ENCODE results near the gene ESRRG.
"Not testable (repeated sequence)": the region's sequence is repeated elsewhere in the genome, so short reads cannot be mapped to it uniquely, and the experiment has no call there.

ESRRG gene

DNA sequence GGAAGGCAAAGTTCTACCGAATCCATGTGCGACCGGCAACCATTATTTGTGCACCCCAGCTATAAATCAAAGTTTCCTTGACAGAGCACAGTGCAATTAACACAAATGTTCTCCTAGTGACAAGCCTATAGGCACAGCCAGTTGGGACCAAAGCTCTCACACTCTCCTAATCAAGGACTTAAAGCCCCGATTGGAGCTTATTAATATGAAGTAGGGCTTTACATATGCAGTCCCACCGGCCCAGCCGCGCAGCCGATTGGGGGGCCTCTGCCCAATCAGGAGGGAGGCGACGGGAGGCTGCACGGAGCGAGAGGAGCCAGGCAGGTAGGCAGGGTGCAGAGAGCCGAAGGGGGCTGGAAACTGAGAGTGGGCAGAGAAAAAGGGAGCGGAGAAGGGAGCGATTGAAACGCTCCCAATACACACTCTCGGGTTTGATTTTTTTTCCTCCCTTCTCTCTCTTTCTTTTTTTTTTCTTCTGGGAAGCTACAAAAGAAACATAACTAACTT is at the start of gene ESRRG:
ESRRG (minus strand) TSS at position 156 of the 507 bp plus-strand sequence; CDS start at position 26, 130 bp downstream.
- DNase-seq = no peak

DNA sequence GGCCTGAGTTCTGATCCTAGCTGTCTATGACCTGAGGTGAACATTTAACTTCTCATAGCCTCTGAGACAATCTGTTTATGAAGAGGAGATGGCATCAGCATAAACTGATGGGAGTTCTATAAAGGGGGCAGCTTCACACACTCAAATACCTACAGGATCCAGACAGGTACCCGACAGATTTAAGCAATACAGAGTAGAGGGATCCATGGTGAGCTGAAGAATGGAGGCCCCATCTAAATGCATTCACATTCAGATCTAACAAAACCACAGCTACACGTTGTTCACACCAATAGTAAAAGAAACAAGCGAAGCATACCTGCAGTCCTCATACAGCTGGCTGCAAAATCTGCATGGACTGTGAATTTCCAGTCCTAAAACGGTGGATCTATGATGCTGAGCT is 48.7 kb upstream of the ESRRG start:
- no peak for DNase-seq

DNA sequence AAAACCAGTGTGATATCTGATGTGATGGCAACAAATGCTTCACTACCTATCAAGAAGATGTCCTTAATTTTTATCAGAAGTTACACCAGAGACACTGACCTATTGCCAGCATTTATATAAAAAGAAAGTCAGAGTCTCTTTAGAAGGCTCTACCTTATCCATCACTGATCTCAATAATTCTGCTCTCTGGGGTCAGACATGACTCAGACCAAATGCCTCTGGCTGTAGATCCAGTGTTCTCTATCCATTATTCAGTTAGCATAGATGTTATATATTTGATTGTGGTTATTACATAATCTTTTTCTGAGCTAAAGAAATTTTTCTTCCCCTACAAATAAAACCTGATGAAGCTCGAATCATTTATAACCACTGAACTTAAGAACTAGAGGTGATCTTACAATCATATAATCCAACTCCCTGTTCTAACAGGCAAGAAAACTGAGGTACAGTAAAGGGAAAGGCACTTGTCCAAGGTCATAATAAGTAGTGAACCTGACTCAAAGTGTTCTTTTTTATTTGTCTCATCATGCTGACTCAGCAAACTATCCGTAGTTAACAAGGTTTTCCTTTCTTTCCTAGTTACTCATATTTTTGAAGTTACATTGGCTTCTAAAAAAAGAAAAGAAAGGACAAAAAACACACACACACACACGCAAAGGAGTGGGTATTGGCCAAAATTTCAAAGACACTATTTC is 43.6 kb upstream of the ESRRG start:
- no peak for DNase-seq

DNA sequence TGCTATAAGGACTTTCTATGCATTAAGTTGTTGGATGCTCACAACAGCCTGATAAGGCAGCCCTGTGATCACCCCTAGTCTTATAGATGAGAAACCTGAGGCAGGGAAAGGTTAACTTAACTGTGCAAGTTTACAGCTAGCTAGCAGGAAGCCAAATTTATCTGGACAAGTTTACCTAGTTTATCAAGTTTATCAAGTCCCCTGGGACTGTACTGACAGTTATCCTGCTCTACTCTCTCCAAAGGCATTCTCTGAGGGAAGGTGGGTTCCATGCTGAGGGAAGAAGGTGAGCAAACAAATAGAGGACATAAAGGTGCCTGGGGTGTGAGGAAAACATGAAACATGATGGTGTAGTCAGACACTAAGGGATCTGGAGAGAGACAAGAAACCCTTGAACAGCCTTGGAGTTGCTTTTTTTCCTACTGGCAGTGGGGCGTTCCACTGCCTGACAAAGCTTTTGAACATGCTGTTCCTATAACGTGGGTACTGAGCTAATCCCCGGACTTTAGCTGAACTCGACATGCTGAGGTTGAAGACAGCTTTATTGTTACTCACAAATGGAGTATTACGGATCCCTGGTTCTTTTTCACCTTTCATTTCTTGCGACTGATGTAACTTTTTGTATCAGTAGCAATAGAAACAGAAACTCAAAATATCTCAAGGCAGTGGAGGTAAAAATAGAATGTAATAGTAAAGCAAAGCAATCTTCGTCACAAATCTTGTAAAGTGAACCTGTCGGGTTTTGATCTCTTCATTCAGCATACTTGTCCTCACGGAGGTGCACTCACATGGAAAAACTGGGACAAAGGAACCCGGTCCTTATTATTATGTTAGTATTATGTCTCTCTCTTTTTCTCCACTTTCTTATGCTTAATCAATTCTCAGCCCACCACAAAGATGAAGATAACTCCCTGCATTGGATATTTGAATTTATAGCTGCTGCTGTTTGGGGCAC is 42.4 kb upstream of the ESRRG start:
- no peak for DNase-seq

DNA sequence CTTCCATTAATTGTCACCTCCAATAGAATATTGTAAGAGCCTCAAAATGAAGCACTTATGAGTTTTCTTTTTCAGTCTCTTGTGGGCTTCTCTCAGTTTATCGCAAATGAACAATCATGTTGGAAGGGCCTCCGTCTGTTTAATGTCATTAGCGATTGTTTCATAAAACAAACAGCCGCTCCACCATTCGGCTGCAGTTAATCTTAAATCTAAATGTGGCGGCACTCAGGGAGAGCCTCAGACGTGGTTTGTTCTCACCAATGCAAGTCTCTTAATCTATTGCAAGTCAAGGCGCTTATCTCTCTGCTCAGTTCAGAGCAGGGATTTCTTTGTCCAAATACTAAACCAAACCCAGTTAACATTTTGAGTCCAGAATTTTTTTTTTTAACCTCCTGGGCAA is 34.9 kb upstream of the ESRRG start:
- no peak for DNase-seq

DNA sequence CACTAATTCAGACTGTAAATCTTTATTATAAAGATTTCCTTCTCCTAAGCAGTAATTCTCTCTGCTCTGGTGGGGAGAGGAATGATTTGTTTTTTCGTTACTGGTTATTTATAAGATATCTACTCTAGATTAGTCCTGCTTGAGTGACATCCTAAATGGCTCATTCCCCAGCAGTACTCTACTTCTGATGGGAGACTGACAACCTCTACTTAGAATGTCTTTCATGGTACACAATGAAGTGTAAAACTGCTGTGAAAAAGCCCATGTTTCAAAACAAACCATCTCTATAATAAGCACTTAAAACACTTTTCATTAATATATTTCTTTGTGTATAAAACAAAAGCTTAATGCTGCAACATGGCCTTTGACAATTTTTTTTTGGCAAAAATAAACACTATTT is 33.9 kb upstream of the ESRRG start:
- DNase-seq = no peak

DNA sequence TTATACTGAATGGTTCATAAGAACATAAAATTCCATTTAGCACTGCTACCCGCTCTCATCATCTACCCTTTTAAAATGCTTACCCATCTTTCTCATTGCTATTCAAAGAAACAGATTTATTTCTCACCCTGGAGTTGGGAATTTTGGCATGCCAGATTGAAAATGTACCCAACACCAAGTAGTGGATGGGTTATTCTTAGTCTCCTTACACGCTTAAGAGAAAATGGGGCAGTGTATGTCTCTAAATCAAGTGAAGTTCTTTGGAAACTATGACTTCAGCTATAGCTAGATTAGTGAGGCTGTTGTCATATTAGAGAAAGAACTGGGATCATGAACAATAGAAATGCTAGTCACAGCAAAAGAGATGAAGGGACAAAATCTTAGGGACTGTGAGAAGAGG is 27.7 kb upstream of the ESRRG start:
- no peak for DNase-seq

DNA sequence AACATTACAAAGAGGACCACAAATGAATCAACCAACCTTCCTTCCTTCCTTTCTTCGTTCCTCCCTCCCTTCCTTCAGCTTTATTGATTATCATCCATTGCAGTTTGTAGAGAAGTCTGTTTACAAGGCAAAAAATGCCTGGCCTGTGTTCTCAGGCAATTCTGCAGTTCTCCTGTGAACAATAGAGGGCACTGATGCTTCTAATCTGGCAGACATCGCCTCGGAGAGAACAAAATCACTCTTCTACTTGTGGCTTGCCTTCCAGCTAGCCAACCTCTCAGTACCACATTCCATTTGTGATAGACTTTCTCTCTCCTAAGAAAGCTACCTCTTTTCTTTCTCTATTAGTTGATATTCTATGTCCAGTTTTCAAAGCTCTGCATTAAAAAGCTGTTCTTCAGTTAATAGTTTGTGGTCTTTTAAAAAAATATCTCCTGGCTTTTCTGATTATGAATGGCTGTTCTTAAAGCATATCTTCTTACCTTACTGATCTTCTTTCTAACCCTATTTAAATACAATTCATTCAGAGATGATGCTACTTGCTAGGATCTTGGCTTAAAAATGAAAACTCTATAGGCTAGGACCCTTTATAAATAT is 26.9 kb upstream of the ESRRG start:
- peak; percentile 2 for DNase-seq

DNA sequence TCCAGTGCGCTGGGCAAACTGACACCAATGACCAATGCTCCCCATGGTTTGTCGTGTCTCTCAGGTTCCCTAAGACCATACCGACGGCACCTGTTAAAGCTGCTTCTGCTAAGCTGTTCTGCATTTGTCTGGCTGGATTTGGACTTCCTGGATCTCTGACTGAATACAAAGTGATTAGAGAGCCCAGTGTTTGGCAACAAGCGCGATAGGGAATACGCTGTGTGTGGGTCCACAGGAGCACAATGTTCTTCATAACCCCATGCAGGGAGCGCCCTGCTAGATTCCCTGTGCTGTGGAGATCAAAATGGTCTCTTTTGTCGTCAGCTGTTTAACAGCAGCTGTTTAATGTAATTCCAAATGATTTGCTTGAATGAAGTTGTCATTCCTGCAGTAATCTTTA is 26.0 kb upstream of the ESRRG start:
- DNase-seq = no peak

DNA sequence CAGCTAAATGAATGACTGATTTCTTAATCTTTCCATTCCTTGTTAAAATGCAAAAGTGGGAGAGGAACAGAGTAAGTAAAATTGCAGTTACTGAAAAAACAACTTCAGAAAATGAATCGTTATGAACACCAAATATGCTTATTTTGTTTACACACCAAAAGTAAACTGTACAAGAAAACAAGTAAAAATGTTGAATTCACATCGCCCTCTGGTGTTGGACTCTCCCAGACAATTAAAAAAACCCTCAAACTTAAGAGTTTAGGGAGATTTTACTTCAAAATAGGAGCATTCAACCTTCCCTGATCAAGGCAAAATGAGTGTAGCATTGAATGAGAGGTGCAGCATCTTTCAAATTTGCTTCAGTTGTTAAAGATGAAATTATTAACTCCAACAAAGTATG is 19.4 kb upstream of the ESRRG start:
- DNase-seq = no peak

DNA sequence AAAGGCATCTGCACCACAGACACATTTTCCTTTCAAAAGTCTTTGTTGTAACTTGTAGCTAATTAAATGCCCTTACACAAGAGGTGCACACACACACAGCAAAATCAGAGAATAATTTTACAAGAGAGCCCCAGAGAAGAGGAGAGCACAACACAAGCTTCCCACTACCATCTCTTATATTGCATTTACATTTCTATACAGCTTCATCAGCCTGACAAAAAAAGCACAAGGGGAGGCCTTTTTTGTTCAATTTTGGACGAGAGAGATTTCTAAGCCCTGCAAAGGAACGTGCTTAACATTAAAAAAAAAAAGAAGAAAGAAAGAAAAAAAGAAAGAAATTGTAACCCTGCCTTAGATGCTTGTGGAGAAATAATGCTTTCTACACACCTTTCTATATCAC is 17.1 kb upstream of the ESRRG start:
- no peak for DNase-seq

DNA sequence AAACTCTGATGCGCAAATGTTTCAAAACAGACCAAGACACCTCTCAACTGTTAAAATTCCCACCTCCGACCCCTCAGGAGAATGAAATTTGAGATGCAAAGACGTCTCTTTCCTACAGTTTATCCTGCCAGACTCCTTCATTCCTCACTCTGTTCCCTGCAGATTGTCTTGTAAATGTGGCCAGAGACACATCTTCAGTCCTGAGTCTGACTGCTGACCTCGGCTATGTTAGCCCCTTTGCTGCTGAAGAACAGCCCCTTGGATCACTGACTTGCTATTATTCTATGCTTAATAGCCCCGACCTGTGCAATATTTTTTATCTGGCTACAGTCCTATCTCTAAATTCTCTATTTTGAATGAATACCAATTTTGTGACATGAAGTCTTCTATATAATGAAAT is 16.6 kb upstream of the ESRRG start:
- DNase-seq = no peak

DNA sequence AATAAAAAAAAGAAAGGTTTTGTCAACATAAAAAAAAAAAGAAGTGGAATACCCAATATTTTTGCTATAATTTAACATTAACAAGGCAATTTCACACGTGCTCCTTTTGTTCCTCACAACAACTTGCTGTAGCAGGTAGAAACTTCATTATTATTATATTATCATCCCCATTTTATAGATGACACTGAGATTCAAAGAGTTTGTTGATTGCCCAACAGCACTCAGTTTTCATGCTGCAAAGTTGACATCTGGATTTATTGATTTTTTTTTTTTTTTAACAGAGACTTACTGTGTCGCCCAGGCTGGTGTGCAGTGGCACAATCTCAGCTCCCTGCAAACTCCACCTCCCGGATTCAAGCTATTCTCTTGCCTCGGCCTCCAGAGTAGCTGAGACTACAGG is 8.9 kb upstream of the ESRRG start:
- DNase-seq = no peak

DNA sequence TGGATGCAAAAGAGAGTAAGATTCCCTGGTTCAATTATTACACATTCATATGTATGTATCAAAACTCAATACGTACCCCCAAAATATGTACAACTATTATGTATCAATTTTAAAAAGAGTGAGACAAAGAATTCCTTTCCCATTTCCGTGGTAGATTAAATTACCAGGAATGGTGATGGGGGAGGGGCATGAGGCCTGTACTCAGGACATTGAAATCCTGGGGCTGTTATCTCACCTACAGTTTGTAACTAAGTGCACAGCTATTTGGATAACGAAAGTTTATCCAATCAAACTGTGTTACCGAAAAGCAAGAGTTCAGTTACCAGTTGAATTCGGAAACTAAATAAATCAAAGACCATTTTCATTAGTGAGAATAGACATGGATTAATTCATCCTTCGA is 8.3 kb upstream of the ESRRG start:
- no peak for DNase-seq

DNA sequence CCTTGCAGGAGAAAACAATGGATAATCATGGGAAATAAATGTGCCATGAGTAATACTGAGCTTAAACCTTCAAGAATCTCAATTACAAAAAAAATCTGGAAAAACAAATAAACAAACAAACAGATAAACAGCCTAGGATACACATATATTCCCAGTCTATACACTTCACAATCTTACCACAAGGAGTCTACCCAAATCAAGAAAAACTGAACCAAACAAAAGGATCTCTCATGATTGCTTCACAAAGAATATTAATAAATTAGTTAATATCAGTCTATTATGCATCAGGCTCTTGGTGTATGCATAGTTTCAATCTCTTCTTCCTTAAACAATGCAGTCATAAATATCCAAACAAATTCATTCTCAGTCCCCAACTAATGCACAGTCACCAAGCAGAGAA is 3.2 kb upstream of the ESRRG start:
- no peak for DNase-seq

DNA sequence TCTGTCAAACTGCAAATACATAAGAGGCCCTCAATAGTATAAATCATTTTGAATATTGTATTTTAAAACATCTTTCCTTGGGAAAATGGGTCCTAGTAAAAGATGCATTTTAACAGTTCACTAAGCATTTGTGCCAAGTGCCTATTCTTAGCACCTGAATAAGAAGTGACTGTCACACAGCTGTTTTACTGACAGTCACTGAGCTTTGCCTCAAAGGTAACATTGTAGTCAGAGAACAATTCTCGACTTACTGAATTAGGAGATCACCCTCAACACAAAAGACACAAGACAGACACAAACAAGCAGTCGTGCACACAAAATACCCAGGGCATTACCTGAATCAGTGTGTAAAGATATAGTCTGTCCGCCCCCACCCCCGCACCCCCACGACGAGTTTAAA is 408 bp downstream of the ESRRG start:
- DNase-seq = no peak

DNA sequence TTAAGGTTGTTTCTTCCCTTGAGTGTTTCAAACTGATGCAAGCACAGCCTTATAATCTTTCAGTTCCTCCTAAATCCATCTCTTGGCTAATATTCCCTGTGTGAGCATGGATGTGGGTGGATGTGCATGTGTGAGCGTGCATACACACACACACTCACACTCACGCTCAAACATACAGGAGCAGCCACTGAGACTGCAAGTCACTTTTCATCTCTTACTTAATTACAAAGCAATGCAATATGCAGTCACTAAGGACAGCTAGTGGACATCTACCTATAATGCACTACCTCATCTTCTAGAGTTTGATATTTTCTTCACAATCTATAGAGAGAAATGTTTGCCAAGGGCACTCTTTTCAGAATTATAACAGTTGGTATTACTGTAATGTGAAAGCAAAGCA is 1.4 kb downstream of the ESRRG start:
- no peak for DNase-seq

DNA sequence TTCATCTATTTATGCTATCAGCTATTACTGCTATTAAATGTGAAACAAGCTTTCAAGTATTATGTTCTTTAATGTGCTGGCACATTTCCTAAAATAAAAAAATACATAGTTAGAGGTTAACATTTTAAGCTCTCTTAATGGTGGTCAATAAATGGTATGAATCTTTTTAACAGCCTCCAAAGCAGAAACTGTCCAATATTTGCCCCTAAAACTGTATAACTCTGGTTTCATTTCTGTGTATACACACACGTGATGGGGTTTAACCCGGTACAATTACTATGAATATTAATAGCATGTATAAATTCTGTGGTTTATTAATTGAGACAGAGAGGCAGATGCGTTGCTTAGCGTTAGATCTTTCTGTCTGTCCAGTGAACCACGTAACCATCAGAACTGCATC is 2.2 kb downstream of the ESRRG start:
- no peak for DNase-seq

DNA sequence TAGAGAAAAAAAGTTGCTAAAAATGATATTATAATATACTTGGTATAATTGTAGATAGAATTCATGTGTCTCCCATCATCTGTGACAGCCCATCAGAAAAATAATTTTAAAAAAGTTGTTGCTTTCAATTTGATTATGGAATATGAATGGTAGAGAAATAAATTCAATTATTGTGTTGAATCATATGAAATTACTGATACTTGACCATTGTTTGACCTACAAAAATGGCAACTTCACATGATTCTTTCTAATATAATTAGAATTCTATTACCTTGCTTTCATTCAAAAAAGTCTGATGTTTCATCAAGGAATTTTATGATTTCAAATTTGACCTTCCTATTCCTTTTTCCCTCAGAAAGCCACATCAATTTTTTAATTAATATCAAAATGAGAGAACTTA is 11.5 kb downstream of the ESRRG start:
- DNase-seq = no peak

DNA sequence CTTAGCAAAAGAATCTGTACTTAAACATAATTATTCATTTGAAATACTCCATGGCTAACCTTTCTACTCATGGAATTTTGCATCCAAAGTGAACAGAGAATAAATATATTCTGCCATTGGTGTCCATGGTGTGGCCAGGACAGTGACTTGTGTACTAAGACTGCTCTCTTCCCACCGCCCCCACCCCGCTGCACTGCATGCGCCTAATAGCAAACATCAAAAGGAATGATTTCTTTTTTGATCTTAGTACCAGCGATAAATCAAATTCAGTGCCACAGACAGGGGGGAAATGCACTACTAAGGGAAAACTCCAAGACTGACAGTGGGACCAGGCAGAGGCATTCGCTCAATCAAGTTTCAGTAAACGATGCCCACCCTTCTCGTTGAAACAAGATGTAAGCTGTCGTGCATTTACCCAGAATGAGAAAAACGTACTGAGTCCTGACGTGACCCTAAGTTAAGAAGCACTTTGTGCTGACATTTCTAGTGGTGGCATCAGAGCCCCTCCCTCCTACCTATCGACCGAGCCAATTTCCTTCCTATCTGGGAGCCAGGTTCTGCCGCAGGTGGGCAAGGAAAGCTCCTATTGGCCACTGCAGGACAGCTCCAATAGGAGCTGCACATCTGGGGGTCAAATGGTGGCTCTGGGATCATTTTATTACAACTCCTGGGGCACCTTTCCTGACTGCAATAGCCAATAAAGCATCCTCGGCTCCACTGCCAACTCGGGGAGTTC is 12.5 kb downstream of the ESRRG start:
- no peak for DNase-seq

DNA sequence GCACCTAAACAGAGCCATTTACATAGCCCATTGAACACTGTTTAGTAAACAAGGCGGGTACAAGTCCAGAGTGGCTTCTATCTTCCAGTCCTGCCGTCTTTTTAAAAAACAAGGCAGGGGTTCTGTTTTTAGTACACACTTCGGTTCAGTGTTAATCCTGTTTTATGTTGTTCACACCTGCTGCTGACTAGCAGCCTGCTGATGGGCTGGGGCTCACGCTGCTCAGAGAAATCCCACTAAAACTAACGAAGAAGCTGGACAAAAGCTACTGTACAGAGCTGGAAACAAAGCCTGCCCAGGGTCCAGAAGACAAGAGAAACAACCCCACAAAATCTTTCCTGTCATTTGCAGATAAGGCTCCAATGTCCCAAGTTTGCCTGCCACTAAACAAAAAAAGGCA is 13.2 kb downstream of the ESRRG start:
- DNase-seq = no peak

DNA sequence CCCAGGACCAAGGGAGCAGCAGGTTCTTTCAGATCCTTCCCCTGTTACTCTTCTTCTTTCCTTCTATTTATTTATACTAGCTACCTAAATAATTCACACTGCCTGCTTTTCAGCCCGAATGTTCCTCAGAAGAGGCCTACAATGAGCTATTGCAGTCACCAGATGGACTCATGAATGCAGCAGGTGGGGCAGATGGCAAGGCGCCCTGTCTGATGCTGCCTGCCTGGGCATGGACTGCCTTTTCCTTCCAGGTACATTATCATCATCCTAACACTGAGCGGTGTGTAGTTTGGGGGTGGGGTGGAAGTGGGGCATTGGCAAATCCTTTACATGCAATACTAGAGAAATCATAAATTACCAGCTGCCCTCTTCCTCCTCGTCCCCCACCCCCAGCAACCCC is 17.6 kb downstream of the ESRRG start:
- no peak for DNase-seq

DNA sequence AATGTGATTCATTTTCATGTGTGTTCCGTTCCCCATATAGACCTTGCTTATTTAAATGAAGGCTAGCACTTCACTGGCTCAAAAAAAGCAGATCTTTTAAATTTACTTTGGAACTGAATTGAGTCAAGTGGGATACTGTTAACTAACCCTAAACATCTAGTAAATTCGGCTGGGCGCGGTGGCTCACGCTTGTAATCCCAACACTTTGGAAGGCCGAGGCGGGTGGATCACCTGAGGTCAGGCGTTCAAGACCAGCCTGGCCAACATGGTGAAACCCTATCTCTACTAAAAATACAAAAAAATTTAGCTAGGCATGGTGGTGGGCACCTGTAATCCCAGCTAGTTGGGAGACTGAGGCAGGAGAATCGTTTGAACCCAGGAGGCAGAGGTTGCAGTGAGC is 19.2 kb downstream of the ESRRG start:
- DNase-seq = not testable (repeated sequence)

Measured in NCI-H187 treated with DMSO at 0.1 percent for 48 hours (cell line).